CD4-positive, alpha-beta T cell treated with Interleukin-17A for 1 hour (primary cell): Measurements from ENCODE around the gene NECTIN2.
"Not testable (repeated sequence)": the region's sequence is repeated elsewhere in the genome, so short reads cannot be mapped to it uniquely, and the experiment has no call there.

Experiments
- DNase-seq: peaks from one replicate; pipeline ENCODE4 v3.0.0-alpha.2; 2020

Gene NECTIN2

DNA sequence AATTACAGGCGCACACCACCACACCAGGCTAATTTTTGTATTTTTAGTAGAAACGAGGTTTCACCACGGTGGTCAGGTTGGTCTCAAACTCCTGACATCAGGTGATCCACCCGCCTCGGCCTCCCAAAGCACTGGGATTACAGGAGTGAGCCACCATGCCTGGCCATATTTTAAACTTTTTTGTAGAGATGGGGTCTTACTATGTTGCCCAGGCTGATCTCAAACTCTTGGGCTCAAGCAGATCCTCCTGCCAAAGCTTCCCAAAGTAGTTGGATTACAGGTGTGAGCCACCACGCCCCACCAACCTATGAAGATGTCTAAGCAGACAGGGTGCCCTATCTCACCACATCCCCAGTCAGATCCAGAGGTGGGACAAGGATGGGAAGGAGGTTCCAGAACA, 65.8 kb downstream of the NECTIN2 start:
- DNase-seq = not testable (repeated sequence)

DNA sequence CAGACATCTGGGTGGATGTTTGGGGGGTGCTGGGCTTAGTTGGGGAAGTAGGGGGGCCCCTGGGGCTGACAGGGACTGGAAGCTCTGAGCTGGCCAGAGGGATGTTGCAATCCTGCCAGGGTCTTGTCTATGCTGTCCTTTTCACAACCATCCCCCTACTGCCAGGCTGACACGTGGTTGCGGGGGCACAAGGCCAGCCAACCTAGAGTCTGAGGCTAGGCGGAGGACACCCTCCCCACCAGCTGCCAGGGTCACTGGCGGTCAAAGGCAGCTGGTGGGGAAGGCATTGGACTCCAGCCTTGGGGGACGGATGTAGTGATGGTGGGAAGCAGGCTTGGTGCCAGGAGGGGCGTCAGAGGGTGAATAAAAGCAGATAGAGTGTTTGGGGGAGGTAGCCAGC, 66.8 kb downstream of the NECTIN2 start:
- DNase-seq = no peak

DNA sequence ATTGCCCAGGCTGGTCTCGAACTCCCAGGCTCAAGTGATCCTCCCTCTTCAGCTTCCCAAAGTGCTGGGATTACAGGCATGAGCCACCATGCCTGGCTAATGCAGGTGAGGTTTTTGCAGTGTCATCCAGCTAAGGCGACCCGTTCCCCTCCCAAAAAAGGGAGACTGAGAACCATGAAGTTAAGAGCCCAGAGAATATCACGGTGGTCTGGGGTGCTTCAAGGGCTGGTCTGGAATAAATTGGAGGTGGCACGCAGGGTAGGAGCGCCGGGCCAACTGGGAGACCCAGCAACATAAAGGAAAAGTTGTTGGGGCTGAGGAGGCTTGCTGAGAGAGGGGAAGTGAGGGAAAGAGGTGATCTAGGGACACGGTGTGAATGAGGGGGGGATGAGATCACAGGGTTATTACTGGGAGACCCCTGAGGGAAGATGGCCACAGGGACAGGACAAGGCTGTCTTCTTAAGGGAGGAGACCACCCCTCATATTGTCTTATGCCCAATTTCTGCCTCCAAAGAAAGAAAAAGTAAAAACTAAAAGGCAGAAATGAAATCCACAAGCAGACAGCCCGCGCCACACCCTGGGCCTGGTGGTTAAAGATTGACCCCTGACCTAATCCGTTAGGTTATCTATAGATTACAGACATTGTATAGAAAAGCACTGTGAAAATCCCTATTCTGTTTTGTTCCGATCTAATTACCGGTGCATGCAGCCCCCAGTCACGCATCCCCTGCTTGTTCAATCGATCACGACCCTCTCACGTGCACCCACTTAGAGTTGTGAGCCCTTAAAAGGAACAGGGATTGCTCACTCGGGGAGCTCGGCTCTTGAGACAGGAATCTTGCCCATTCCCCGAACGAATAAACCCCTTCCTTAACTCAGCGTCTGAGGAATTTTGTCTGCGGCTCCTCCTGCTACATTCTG, 67.7 kb downstream of the NECTIN2 start:
- DNase-seq = not testable (repeated sequence)

DNA sequence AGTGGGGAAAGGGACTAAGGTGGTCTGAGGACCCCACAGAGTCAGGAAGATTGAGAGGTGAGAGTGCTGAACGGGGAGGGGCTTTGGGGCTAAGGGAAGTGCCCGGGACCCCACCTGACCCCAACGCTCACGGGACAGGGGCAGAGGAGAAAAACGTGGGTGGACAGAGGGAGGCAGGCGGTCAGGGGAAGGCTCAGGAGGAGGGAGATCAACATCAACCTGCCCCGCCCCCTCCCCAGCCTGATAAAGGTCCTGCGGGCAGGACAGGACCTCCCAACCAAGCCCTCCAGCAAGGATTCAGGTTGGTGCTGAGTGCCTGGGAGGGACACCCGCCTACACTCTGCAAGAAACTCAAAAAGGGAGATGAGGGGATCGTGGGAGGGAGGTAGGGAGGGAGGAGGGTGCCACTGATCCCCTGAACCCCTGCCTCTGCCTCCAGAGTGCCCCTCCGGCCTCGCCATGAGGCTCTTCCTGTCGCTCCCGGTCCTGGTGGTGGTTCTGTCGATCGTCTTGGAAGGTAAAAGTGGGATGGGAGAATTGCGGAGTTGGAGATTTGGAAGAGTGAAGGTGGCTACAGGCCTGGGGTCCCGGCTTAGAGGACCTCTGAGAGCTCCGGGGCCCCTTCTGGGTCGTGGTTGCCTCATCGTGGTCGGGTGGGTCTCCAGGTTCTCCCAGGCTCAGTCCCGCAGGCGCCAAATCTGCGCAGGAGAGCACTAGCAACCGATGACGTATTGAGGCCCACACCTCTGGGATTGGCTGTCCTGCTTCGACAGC, 68.5 kb downstream of the NECTIN2 start, which contains the start of gene APOC1:
Gene APOC1 (plus strand): TSS at position 176 of the 774 bp plus-strand sequence. CDS start 284 bp downstream, at position 460.
- DNase-seq = peak; percentile 82

DNA sequence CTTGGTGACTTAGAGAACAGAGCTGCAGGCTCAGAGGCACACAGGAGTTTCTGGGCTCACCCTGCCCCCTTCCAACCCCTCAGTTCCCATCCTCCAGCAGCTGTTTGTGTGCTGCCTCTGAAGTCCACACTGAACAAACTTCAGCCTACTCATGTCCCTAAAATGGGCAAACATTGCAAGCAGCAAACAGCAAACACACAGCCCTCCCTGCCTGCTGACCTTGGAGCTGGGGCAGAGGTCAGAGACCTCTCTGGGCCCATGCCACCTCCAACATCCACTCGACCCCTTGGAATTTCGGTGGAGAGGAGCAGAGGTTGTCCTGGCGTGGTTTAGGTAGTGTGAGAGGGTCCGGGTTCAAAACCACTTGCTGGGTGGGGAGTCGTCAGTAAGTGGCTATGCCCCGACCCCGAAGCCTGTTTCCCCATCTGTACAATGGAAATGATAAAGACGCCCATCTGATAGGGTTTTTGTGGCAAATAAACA, 78.2 kb downstream of the NECTIN2 start:
- DNase-seq = no peak

DNA sequence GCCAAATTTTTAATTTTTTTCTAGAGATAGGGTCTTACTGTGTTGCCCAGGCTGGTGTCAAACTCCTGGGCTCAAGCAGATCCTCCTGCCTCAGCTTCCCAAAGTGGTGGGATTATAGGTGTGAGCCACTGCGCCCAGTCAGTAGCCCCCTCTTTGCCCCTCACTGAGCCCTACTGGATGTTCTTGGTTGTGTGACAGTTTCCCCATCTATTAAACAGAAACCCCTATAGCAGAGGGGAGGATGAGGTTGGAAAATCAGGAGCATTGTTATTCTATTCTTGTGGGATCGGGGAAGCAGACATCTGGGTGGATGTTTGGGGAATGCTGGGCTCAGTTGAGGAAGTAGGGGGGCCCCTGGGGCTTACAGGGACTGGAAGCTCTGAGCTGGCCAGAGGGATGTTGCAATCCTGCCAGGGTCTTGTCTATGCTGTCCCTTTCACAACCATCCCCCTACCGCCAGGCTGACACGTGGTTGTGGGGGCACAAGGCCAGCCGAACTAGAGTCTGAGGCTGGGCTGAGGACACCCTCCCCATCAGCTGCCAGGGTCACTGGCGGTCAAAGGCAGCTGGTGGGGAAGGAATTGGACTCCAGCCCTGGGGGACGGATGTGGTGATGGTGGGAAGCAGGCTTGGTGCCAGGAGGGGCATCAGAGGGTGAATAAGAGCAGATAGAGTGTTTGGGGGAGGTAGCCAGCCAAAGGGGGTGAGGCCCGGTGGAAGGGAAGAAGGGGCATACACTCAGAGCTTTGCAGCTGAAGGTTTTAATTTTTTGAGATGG, 79.2 kb downstream of the NECTIN2 start:
- DNase-seq = no peak

DNA sequence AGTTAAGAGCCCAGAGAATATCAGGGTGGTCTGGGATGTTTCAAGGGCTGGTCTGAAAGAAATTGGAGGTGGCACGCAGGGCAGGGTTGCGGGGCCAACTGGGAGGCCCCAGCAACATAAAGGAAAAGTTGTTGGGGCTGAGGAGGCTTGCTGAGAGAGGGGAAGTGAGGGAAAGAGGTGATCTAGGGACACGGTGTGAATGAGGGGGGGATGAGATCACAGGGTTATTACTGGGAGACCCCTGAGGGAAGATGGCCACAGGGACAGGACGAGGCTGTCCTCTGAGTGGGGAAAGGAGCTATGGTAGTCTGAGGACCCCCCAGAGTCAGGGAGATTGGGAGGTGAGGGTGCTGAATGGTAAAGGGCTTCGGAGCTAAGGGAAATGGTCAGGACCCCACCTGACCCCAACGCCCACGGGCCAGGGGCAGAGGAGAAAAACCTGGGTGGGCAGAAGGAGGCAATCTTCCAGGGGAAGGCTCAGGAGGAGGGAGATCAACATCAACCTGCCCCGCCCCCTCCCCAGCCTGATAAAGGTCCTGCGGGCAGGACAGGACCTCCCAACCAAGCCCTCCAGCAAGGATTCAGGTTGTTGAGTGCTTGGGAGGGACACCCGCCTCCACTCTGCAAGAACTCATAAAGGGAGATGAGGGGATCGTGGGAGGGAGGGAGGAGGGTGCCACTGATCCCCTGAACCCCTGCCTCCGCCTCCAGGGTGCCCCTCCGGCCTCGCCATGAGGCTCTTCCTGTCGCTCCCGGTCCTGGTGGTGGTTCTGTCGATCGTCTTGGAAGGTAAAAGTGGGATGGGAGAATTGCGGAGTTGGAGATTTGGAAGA, 80.4 kb downstream of the NECTIN2 start:
- not testable (repeated sequence) for DNase-seq

DNA sequence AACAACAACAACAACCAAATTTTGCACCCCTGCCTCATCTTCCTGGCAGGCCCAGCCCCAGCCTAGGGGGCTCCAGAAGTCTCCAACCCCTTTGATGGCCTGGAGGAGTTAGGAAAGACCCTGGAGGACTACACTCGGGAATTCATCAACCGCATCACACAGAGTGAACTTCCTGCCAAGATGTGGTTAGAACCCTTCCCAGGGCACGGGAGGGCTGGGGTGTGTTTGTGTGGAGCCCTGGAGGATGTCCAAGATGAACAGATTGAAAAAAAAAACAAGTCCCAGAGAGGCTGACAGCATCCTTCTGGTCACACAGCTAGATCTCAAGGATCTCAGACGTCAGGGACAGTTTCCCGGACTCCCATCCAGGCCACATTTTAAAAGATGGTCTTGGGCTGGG, 81.6 kb downstream of the NECTIN2 start:
- no peak for DNase-seq

DNA sequence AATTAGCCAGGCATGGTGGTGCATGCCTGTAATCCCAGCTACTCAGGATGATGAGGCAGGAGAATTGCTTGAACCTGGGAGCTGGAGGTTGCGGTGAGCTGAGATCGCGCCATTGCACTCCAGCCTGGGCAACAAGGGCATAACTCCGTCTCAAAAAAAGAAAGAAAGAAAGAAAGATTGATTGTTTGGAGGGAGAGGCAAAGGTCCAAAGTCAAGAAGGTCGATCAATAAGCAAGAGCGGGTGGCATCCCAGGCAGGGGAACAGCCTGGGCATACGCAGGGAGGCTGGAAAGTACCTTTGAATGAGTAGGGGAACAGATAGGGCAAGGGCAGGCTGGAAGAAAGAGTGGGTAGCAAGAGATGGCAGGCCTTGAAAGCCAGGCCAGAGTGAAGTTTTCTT, 84.0 kb downstream of the NECTIN2 start:
- DNase-seq = no peak

DNA sequence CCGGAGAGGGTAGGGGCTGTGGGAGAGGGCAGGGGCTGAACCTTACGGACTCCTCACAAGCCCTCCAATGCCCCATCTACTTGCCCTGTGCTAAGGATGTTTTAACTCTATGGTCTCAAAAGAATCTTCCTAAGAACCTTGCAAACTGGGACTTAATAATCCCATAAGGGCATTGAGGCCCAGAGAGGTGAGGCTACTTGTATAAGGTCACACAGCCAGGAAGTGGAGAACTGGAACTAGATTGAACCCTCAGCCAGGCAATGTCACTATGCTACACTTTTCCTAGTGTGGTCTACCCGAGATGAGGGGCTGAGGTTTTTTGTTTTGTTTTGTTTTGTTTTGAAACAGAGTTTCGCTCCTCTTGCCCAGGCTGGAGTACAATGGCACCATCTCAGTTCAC, 85.4 kb downstream of the NECTIN2 start:
- no peak for DNase-seq
